ENCODE data around the gene HOMER1. TPM values are rescaled to one million over a fixed set of nuclear protein-coding genes. Genes with fewer than 3 reads are reported as not detected.
"Not testable (repeated sequence)": the region's sequence is repeated elsewhere in the genome, so short reads cannot be mapped to it uniquely, and the experiment has no call there.

Gene HOMER1
- total RNA-seq, 1 experiment from 2014 or later: 9.1 TPM

DNA sequence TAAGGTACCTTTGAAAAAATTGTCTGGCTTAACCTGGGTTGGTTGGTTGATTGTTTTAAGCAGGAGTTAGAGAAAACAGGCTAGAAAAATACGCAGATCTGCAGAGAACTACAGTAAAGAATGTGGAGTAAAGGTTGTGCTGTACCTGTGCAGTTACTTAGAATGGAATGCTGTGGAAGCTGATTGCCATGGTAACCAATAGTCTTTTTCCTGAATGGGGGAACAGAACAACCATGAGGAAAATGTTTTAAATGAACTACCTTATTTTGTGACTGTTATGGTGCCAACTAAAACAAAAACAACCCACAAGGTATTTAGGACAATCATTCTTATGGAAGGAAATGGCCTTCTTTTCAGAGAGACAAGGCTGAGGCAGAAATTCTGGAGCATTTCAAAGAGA, 4.8 kb upstream of the HOMER1 start:
- Histone ChIP-seq H4K20me1 (ENCODE audit: low read length) (no peaks in the 10 kb centered on the region), H3K4me3 (ENCODE audit: low read length) (no peak overlapping the region), H3K4me1 (ENCODE audit: insufficient read depth, low read length) (no peaks in the 10 kb centered on the region), H3K27ac (ENCODE audit: low read length) (no peak overlapping the region), H3K9ac (ENCODE audit: low read length) (no peak overlapping the region), H3K9me3 (ENCODE audit: low read length) (no peaks in the 10 kb centered on the region), H3K27me3 (ENCODE audit: low read length) (no peaks in the 10 kb centered on the region), H3K9me2 (replicated peaks; ENCODE audit: low read length) (no peaks in the 10 kb centered on the region), H3K4me2 (ENCODE audit: low read length) (no peak overlapping the region), H3K36me3 (ENCODE audit: low read depth, low read length) (no peaks in the 10 kb centered on the region), H2AFZ (ENCODE audit: low read length) (no peak overlapping the region), H3F3A (ENCODE audit: low read length, unreplicated experiment) (no peaks in the 10 kb centered on the region), H3K79me2 (ENCODE audit: low read length) (no peaks in the 10 kb centered on the region)
- no TSS peak for BruUV-seq (replicated peaks)
- intact Hi-C loops (cut with micrococcal nuclease): no loop called here
- TF ChIP-seq EZH2phosphoT487 (IDR thresholded peaks at IDR 0.05; ENCODE audit: borderline replicate concordance, low read length) (no peak), CTCF (conservative IDR thresholded peaks at IDR 0.05; ENCODE audit: low read depth, low read length) (no peak), EZH2 (IDR thresholded peaks at IDR 0.05; ENCODE audit: low read length, unreplicated experiment) (no peak)
- DNase-seq (no peak), ATAC-seq (no peak)
- ChIA-PET CTCF (no interaction called here), POLR2A (ENCODE audit: unreplicated experiment) (no interaction called here)

DNA sequence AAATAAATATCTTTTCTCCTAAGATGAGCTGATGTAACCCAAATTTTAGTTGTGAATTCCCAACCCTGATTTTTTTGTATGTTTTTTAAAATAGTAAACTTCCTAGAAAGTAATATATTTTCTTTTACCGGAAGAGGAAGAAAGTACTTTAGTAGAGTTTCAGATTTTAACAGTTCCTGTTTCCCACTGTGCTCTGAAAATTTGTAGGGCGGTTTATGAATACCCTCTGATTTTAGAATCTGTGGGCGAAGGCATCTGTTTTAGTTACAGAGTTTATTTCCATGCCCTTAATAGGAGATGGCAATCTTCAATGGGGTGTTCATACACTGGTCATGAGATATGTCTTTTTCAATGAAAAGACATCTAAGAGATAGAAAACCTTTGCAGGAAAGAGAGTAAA, 3.7 kb upstream of the HOMER1 start:
- Histone ChIP-seq H2AFZ (ENCODE audit: low read length) (no peak overlapping the region), H3K79me2 (ENCODE audit: low read length) (peaks cover 8% of the 10 kb centered on the region), H3K9me3 (ENCODE audit: low read length) (no peaks in the 10 kb centered on the region), H3K4me3 (ENCODE audit: low read length) (no peak overlapping the region), H3F3A (ENCODE audit: low read length, unreplicated experiment) (no peaks in the 10 kb centered on the region), H4K20me1 (ENCODE audit: low read length) (no peaks in the 10 kb centered on the region), H3K36me3 (ENCODE audit: low read depth, low read length) (no peaks in the 10 kb centered on the region), H3K9ac (ENCODE audit: low read length) (no peak overlapping the region), H3K27ac (ENCODE audit: low read length) (no peak overlapping the region), H3K4me2 (ENCODE audit: low read length) (no peak overlapping the region), H3K27me3 (ENCODE audit: low read length) (no peaks in the 10 kb centered on the region), H3K9me2 (replicated peaks; ENCODE audit: low read length) (no peaks in the 10 kb centered on the region), H3K4me1 (ENCODE audit: insufficient read depth, low read length) (no peaks in the 10 kb centered on the region)
- BruUV-seq (replicated peaks): no TSS peak
- no peak for ATAC-seq
- intact Hi-C loops (cut with micrococcal nuclease): no loop called here
- POLR2A ChIA-PET (ENCODE audit: unreplicated experiment): no interaction called here
- no peak for DNase-seq
- CTCF ChIA-PET: no interaction called here
- no peak for TF ChIP-seq CTCF (conservative IDR thresholded peaks at IDR 0.05; ENCODE audit: low read depth, low read length)
- TF ChIP-seq EZH2phosphoT487 (IDR thresholded peaks at IDR 0.05; ENCODE audit: borderline replicate concordance, low read length): no peak
- no peak for TF ChIP-seq EZH2 (IDR thresholded peaks at IDR 0.05; ENCODE audit: low read length, unreplicated experiment)

DNA sequence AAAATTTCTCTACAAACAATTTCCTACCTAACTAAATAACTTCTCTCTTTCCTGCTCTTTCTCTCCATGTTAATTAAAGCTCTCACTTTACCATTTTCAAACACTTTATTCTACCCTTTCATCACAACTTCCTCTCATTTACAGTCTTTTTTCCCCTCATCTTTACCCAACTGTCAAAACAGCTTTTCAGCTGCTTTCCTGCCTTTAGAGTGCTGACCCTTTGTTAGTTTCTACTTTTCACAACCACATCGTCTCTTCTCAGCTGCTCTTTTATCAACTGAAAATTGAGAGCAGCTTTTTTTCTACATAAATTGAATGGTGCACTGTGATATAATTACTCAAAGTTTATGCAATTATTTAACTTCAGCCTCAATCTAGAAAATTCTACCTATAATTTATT, 3.1 kb upstream of the HOMER1 start:
- DNase-seq: no peak
- ATAC-seq: no peak
- Histone ChIP-seq H3K4me2 (ENCODE audit: low read length) (no peak overlapping the region), H3K36me3 (ENCODE audit: low read depth, low read length) (no peaks in the 10 kb centered on the region), H3F3A (ENCODE audit: low read length, unreplicated experiment) (no peaks in the 10 kb centered on the region), H3K4me3 (ENCODE audit: low read length) (no peak overlapping the region), H3K4me1 (ENCODE audit: insufficient read depth, low read length) (no peaks in the 10 kb centered on the region), H4K20me1 (ENCODE audit: low read length) (0 out of 2 replicates have a peak, but pooled peaks cover 3% of the 10 kb centered on the region), H3K9me2 (replicated peaks; ENCODE audit: low read length) (no peaks in the 10 kb centered on the region), H3K9me3 (ENCODE audit: low read length) (no peaks in the 10 kb centered on the region), H3K27me3 (ENCODE audit: low read length) (no peaks in the 10 kb centered on the region), H2AFZ (ENCODE audit: low read length) (no peak overlapping the region), H3K27ac (ENCODE audit: low read length) (no peak overlapping the region), H3K9ac (ENCODE audit: low read length) (no peak overlapping the region), H3K79me2 (ENCODE audit: low read length) (peaks cover 14% of the 10 kb centered on the region)
- POLR2A ChIA-PET (ENCODE audit: unreplicated experiment): interaction anchor here (0.6 kb wide), 1 partner anchor 73 kb away, joined by 4 read pairs; no protein-coding TSS in a partner anchor
- CTCF ChIA-PET: no interaction called here
- intact Hi-C loops (cut with micrococcal nuclease): no loop called here
- no TSS peak for BruUV-seq (replicated peaks)
- TF ChIP-seq CTCF (conservative IDR thresholded peaks at IDR 0.05; ENCODE audit: low read depth, low read length) (no peak), EZH2phosphoT487 (IDR thresholded peaks at IDR 0.05; ENCODE audit: borderline replicate concordance, low read length) (no peak), EZH2 (IDR thresholded peaks at IDR 0.05; ENCODE audit: low read length, unreplicated experiment) (no peak)

DNA sequence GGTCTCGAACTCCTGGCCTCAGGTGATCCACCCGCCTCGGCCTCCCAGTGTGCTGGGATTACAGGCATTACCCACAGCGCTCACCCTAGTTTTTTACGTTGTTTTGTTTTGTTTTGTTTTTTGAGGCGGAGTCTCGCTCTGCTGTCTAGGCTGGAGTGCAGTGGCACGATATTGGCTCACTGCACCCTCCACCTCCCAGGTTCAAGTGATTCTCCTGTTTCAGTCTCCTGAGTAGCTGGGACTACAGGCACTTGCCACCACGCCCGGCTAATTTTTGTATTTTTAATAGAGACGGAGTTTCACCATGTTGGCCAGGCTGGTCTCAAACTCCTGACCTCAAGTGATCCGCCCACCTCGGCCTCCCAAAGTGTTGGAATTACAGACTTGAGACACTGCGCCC, 2.4 kb upstream of the HOMER1 start:
- H3F3A ChIP-seq (ENCODE audit: low read length, unreplicated experiment); H3K4me3 ChIP-seq (ENCODE audit: low read length); H3K36me3 ChIP-seq (ENCODE audit: low read depth, low read length); H3K27ac ChIP-seq (ENCODE audit: low read length); CTCF ChIA-PET; H3K9ac ChIP-seq (ENCODE audit: low read length); H3K4me1 ChIP-seq (ENCODE audit: insufficient read depth, low read length); DNase-seq; H3K27me3 ChIP-seq (ENCODE audit: low read length); H3K4me2 ChIP-seq (ENCODE audit: low read length); H3K9me2 ChIP-seq (replicated peaks; ENCODE audit: low read length); BruUV-seq (replicated peaks); H2AFZ ChIP-seq (ENCODE audit: low read length); intact Hi-C loops (cut with micrococcal nuclease); ATAC-seq; H3K9me3 ChIP-seq (ENCODE audit: low read length); H4K20me1 ChIP-seq (ENCODE audit: low read length): not testable (repeated sequence)
- POLR2A ChIA-PET (ENCODE audit: unreplicated experiment): interaction anchor here (0.6 kb wide), 2 partner anchors 74 to 197 kb away, joined by 4 to 7 read pairs; no protein-coding TSS in a partner anchor
- H3K79me2 ChIP-seq (ENCODE audit: low read length): peaks cover 21% of the 10 kb centered on the region
